ENCODE data around the gene NLGN1.
"Not testable (repeated sequence)": the region's sequence is repeated elsewhere in the genome, so short reads cannot be mapped to it uniquely, and the experiment has no call there.

The NLGN1 gene

GRCh38 chr3:173397161-173398110, at the start of gene NLGN1:
TSS of gene NLGN1 (plus strand) at chr3:173397744.
- peaks cover 0 to 4% of the 10 kb centered on the region in 2 donors for H3K27me3 ChIP-seq (ENCODE audit: control insufficient read depth in 1 of 2, insufficient read depth in 2 of 2, low read length in 2 of 2)
- H3K27ac ChIP-seq (ENCODE audit: low read depth, low read length) = peak within 1 kb of the TSS; percentile 59
- peaks cover 16% of the 10 kb centered on the region for H3K4me1 ChIP-seq (ENCODE audit: insufficient read depth, low read length)
- no peaks in the 10 kb centered on the region for H3K9me3 ChIP-seq (ENCODE audit: low read length)
- H3K36me3 ChIP-seq (ENCODE audit: insufficient read depth, low read length) = no peaks in the 10 kb centered on the region
- H3K4me3 ChIP-seq (ENCODE audit: low read depth in 1 of 2, low read length in 2 of 2) = peak within 1 kb of the TSS; percentile 86 to 89
- peak within 1 kb of the TSS; percentile 67 for H3K9ac ChIP-seq (ENCODE audit: low read length)

- H3K36me3 ChIP-seq (ENCODE audit: insufficient read depth, low read length) = no peaks in the 10 kb centered on the region
- no peak overlapping the region for H3K4me3 ChIP-seq (ENCODE audit: low read depth in 1 of 2, low read length in 2 of 2)
- no peaks in the 10 kb centered on the region for H3K4me1 ChIP-seq (ENCODE audit: insufficient read depth, low read length)
- no peak overlapping the region for H3K9ac ChIP-seq (ENCODE audit: low read length)
- H3K9me3 ChIP-seq (ENCODE audit: low read length) = no peaks in the 10 kb centered on the region
- H3K27ac ChIP-seq (ENCODE audit: low read depth, low read length) = no peak overlapping the region
- H3K27me3 ChIP-seq (ENCODE audit: control insufficient read depth in 1 of 2, insufficient read depth in 2 of 2, low read length in 2 of 2) = no peaks in the 10 kb centered on the region
Measured at GRCh38 chr3:173351886-173352285, 45.7 kb upstream of the NLGN1 start.

GRCh38 chr3:173353137-173353536, 44.4 kb upstream of the NLGN1 start:
- not testable (repeated sequence) for H3K9me3 ChIP-seq (ENCODE audit: low read length); H3K9ac ChIP-seq (ENCODE audit: low read length); H3K4me1 ChIP-seq (ENCODE audit: insufficient read depth, low read length); H3K27me3 ChIP-seq (ENCODE audit: control insufficient read depth in 1 of 2, insufficient read depth in 2 of 2, low read length in 2 of 2); H3K4me3 ChIP-seq (ENCODE audit: low read depth in 1 of 2, low read length in 2 of 2); H3K27ac ChIP-seq (ENCODE audit: low read depth, low read length); H3K36me3 ChIP-seq (ENCODE audit: insufficient read depth, low read length)

GRCh38 chr3:173354124-173354523, 43.4 kb upstream of the NLGN1 start:
- Histone ChIP-seq H3K27ac (ENCODE audit: low read depth, low read length) (no peak overlapping the region), H3K9ac (ENCODE audit: low read length) (no peak overlapping the region), H3K36me3 (ENCODE audit: insufficient read depth, low read length) (no peaks in the 10 kb centered on the region), H3K27me3 (ENCODE audit: control insufficient read depth in 1 of 2, insufficient read depth in 2 of 2, low read length in 2 of 2) (no peaks in the 10 kb centered on the region), H3K4me1 (ENCODE audit: insufficient read depth, low read length) (no peaks in the 10 kb centered on the region), H3K4me3 (ENCODE audit: low read depth in 1 of 2, low read length in 2 of 2) (no peak overlapping the region), H3K9me3 (ENCODE audit: low read length) (no peaks in the 10 kb centered on the region)

GRCh38 chr3:173371848-173372487, 25.6 kb upstream of the NLGN1 start:
- H3K9me3 ChIP-seq (ENCODE audit: low read length) = no peaks in the 10 kb centered on the region
- no peaks in the 10 kb centered on the region for H3K4me1 ChIP-seq (ENCODE audit: insufficient read depth, low read length)
- H3K36me3 ChIP-seq (ENCODE audit: insufficient read depth, low read length) = no peaks in the 10 kb centered on the region
- H3K27me3 ChIP-seq (ENCODE audit: control insufficient read depth in 1 of 2, insufficient read depth in 2 of 2, low read length in 2 of 2) = no peaks in the 10 kb centered on the region
- no peak overlapping the region for H3K9ac ChIP-seq (ENCODE audit: low read length)
- H3K27ac ChIP-seq (ENCODE audit: low read depth, low read length) = no peak overlapping the region
- no peak overlapping the region for H3K4me3 ChIP-seq (ENCODE audit: low read depth in 1 of 2, low read length in 2 of 2)

GRCh38 chr3:173380681-173381080, 16.9 kb upstream of the NLGN1 start:
- Histone ChIP-seq H3K27me3 (ENCODE audit: control insufficient read depth in 1 of 2, insufficient read depth in 2 of 2, low read length in 2 of 2) (no peaks in the 10 kb centered on the region), H3K9ac (ENCODE audit: low read length) (no peak overlapping the region), H3K36me3 (ENCODE audit: insufficient read depth, low read length) (no peaks in the 10 kb centered on the region), H3K4me1 (ENCODE audit: insufficient read depth, low read length) (no peaks in the 10 kb centered on the region), H3K27ac (ENCODE audit: low read depth, low read length) (no peak overlapping the region), H3K9me3 (ENCODE audit: low read length) (no peaks in the 10 kb centered on the region), H3K4me3 (ENCODE audit: low read depth in 1 of 2, low read length in 2 of 2) (no peak overlapping the region)

GRCh38 chr3:173381936-173382335, 15.6 kb upstream of the NLGN1 start:
- not testable (repeated sequence) for H3K4me3 ChIP-seq (ENCODE audit: low read depth in 1 of 2, low read length in 2 of 2); H3K27ac ChIP-seq (ENCODE audit: low read depth, low read length); H3K4me1 ChIP-seq (ENCODE audit: insufficient read depth, low read length); H3K27me3 ChIP-seq (ENCODE audit: control insufficient read depth in 1 of 2, insufficient read depth in 2 of 2, low read length in 2 of 2); H3K9me3 ChIP-seq (ENCODE audit: low read length); H3K9ac ChIP-seq (ENCODE audit: low read length); H3K36me3 ChIP-seq (ENCODE audit: insufficient read depth, low read length)

- Histone ChIP-seq H3K4me3 (ENCODE audit: low read depth in 1 of 2, low read length in 2 of 2) (peak overlapping the region; percentile 86 to 89), H3K36me3 (ENCODE audit: insufficient read depth, low read length) (no peaks in the 10 kb centered on the region), H3K27me3 (ENCODE audit: control insufficient read depth in 1 of 2, insufficient read depth in 2 of 2, low read length in 2 of 2) (peaks cover 0 to 4% of the 10 kb centered on the region in 2 donors), H3K9ac (ENCODE audit: low read length) (peak overlapping the region; percentile 80), H3K9me3 (ENCODE audit: low read length) (no peaks in the 10 kb centered on the region), H3K4me1 (ENCODE audit: insufficient read depth, low read length) (peaks cover 16% of the 10 kb centered on the region), H3K27ac (ENCODE audit: low read depth, low read length) (peak overlapping the region; percentile 59)
Measured at GRCh38 chr3:173395073-173395411, 2.5 kb upstream of the NLGN1 start.

- Histone ChIP-seq H3K27ac (ENCODE audit: low read depth, low read length) (peak overlapping the region; percentile 59), H3K9me3 (ENCODE audit: low read length) (no peaks in the 10 kb centered on the region), H3K36me3 (ENCODE audit: insufficient read depth, low read length) (no peaks in the 10 kb centered on the region), H3K9ac (ENCODE audit: low read length) (peak overlapping the region; percentile 80), H3K4me1 (ENCODE audit: insufficient read depth, low read length) (peaks cover 16% of the 10 kb centered on the region), H3K27me3 (ENCODE audit: control insufficient read depth in 1 of 2, insufficient read depth in 2 of 2, low read length in 2 of 2) (peaks cover 0 to 4% of the 10 kb centered on the region in 2 donors), H3K4me3 (ENCODE audit: low read depth in 1 of 2, low read length in 2 of 2) (peak overlapping the region; percentile 86 to 89)
Measured at GRCh38 chr3:173395412-173396181, 1.9 kb upstream of the NLGN1 start.

- Histone ChIP-seq H3K4me3 (ENCODE audit: low read depth in 1 of 2, low read length in 2 of 2) (peak overlapping the region; percentile 86 to 89), H3K9ac (ENCODE audit: low read length) (peak overlapping the region; percentile 67), H3K27ac (ENCODE audit: low read depth, low read length) (peak overlapping the region; percentile 59), H3K4me1 (ENCODE audit: insufficient read depth, low read length) (peaks cover 16% of the 10 kb centered on the region), H3K36me3 (ENCODE audit: insufficient read depth, low read length) (no peaks in the 10 kb centered on the region), H3K27me3 (ENCODE audit: control insufficient read depth in 1 of 2, insufficient read depth in 2 of 2, low read length in 2 of 2) (peaks cover 0 to 4% of the 10 kb centered on the region in 2 donors), H3K9me3 (ENCODE audit: low read length) (no peaks in the 10 kb centered on the region)
Measured at GRCh38 chr3:173396191-173397041, 1.1 kb upstream of the NLGN1 start.

Measured in muscle layer of colon (tissue), 2 donors.